22Rv1 (cell line): ENCODE results near the gene CACNA1E.

Experiments
- H3K27ac ChIP-seq: fragments of 450-650 bp; 2 replicates; pipeline ENCODE4 v1.5.1; 2017
- CTCF ChIP-seq: fragments of 450-650 bp; IDR thresholded peaks from 2 replicates; pipeline ENCODE4 v1.5.1; 2017; ENCODE audit warnings: mild to moderate bottlenecking
- ZFX ChIP-seq: fragments of 450-650 bp; IDR thresholded peaks from 2 replicates; pipeline ENCODE4 v1.6.1; 2017; ENCODE audit warnings: antibody characterized with exemption, borderline replicate concordance

CACNA1E gene

GRCh38 chr1:181475580-181475979, 7.7 kb upstream of the CACNA1E start:
- no peak overlapping the region for H3K27ac ChIP-seq
- TF ChIP-seq CTCF (no peak), ZFX (no peak)

- TF ChIP-seq CTCF (no peak), ZFX (no peak)
- no peak overlapping the region for H3K27ac ChIP-seq
Measured at GRCh38 chr1:181476581-181476980, 6.7 kb upstream of the CACNA1E start.

- no peak overlapping the region for H3K27ac ChIP-seq
- TF ChIP-seq CTCF (no peak), ZFX (no peak)
Measured at GRCh38 chr1:181478306-181478705, 5.0 kb upstream of the CACNA1E start.

GRCh38 chr1:181479137-181479745, 4.1 kb upstream of the CACNA1E start:
- H3K27ac ChIP-seq: no peak overlapping the region
- TF ChIP-seq CTCF (peak; percentile 86), ZFX (no peak)

GRCh38 chr1:181482001-181482430, 1.3 kb upstream of the CACNA1E start:
- no peak for TF ChIP-seq CTCF
- no peak for TF ChIP-seq ZFX

GRCh38 chr1:181482521-181483284, 614 bp upstream of the CACNA1E start:
- no peak overlapping the region for H3K27ac ChIP-seq
- no peak for TF ChIP-seq ZFX
- TF ChIP-seq CTCF: 0 out of 2 replicates have a peak, but pooled peaks have one; percentile 24

More at GRCh38 chr1:181482001-181482430, 1.3 kb upstream of the CACNA1E start:
- H3K27ac ChIP-seq: no peak overlapping the region

GRCh38 chr1:181484821-181485220, 1.5 kb downstream of the CACNA1E start:
- H3K27ac ChIP-seq: no peak overlapping the region
- TF ChIP-seq CTCF: no peak
- no peak for TF ChIP-seq ZFX
